Lower lobe of right lung (tissue), 2 donors: ENCODE data around the gene ZFP90. TPM values are rescaled to one million over a fixed set of nuclear protein-coding genes. Genes with fewer than 3 reads are reported as not detected.

Experiments used
- ATAC-seq, 2 donors: fragments of 200-7000 bp; cut with Tn5 transposase; one replicate each; pipeline ENCODE4 v1.9.1; 2020 to 2022; ENCODE audit warnings: mild to moderate bottlenecking in 2 of 2, moderate library complexity in 2 of 2
- DNase-seq: peaks from one replicate; pipeline ENCODE4 v3.0.0-alpha.2; 2020
- H3K27ac ChIP-seq: fragments of 200-600 bp; one replicate; pipeline ENCODE4 v1.8.0; 2022
- H3K27me3 ChIP-seq: fragments of 200-600 bp; one replicate; pipeline ENCODE4 v1.8.0; 2022; ENCODE audit warnings: low read depth
- H3K36me3 ChIP-seq: fragments of 200-600 bp; one replicate; pipeline ENCODE4 v1.8.0; 2022; ENCODE audit warnings: mild to moderate bottlenecking
- H3K4me1 ChIP-seq: fragments of 200-600 bp; one replicate; pipeline ENCODE4 v1.8.0; 2022
- H3K4me3 ChIP-seq: fragments of 200-600 bp; one replicate; pipeline ENCODE4 v1.8.0; 2022; ENCODE audit warnings: mild to moderate bottlenecking
- H3K9me3 ChIP-seq: fragments of 200-600 bp; one replicate; pipeline ENCODE4 v1.8.0; 2022
- intact Hi-C: fragments of 100-400 bp; cut with DNase I; formaldehyde crosslinking; loops from one replicate; pipeline ENCODE4 v1.11.0; 2022
- long read RNA-seq: library from polyadenylated mRNA; unstranded; transcript quantifications from one replicate; pipeline ENCODE4 v2.0.0, GENCODE V29; 2021
- total RNA-seq: library from RNA; stranded (reverse); fragmentation: NEBNext Ultra II Directional; extraction: Animal tissue kit (Norgen Biotek cat#: 25700); gene quantifications from one replicate; pipeline ENCODE4 v1.2.1, GENCODE V29; 2021
- TF ChIP-seq, protein P1 (sequence below): fragments of 200-600 bp; IDR thresholded peaks from one replicate; pipeline ENCODE4 v1.8.0; 2022; ENCODE audit warnings: antibody characterized with exemption, mild to moderate bottlenecking
- donor health status: DM: no; HTN: yes; CAD: no; lungs with severe emphysema.

ZFP90 gene
- 25.7 TPM for total RNA-seq
- long read RNA-seq, full-length matches to known transcripts, result 5 of 9 reads
- long read RNA-seq, partial matches to known transcripts, result 0 of 9 reads
- long read RNA-seq, other reads (novel, unspliced or antisense), result 4 of 9 reads

GRCh38 chr16:68538880-68539701, at the start of gene ZFP90:
ZFP90 (plus strand) TSS chr16:68539291; CDS start chr16:68539793, 502 bp downstream.
- peaks cover 11% of the 10 kb centered on the region for H3K36me3 ChIP-seq
- H3K27me3 ChIP-seq, result no peaks in the 10 kb centered on the region
- peaks cover 9% of the 10 kb centered on the region for H3K4me1 ChIP-seq
- no peaks in the 10 kb centered on the region for H3K9me3 ChIP-seq
- intact Hi-C loops, result no loop called here
- TF ChIP-seq, protein P1, sequence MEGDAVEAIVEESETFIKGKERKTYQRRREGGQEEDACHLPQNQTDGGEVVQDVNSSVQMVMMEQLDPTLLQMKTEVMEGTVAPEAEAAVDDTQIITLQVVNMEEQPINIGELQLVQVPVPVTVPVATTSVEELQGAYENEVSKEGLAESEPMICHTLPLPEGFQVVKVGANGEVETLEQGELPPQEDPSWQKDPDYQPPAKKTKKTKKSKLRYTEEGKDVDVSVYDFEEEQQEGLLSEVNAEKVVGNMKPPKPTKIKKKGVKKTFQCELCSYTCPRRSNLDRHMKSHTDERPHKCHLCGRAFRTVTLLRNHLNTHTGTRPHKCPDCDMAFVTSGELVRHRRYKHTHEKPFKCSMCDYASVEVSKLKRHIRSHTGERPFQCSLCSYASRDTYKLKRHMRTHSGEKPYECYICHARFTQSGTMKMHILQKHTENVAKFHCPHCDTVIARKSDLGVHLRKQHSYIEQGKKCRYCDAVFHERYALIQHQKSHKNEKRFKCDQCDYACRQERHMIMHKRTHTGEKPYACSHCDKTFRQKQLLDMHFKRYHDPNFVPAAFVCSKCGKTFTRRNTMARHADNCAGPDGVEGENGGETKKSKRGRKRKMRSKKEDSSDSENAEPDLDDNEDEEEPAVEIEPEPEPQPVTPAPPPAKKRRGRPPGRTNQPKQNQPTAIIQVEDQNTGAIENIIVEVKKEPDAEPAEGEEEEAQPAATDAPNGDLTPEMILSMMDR, result no peak
- H3K4me3 ChIP-seq, result peak within 1 kb of the TSS; percentile 95
- peak; percentile 99 to 100 for ATAC-seq
- H3K27ac ChIP-seq, result peak within 1 kb of the TSS; percentile 87
- peak; percentile 94 for DNase-seq

DNA sequence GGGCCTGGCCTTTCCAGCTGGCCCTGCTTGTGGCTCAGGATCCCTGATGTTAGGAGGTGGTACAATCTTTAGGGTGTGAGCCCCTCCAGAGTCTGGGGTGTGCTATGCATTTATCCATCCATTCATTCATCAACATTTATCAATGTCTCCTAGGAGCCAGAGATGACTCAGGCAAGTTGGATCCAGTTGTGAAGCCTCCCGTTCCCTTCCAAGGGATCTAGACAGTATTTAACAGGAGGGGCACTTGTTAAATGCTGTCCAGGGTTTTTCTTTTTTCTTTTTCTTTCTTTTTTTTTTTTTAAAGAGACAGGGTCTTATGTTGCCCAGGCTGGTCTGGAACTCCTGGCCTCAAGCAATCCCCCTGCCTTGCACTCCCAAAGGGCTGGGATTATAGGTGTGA, 48.7 kb upstream of the ZFP90 start:
- Histone ChIP-seq H3K27me3 (no peaks in the 10 kb centered on the region), H3K36me3 (no peaks in the 10 kb centered on the region), H3K4me1 (peaks cover 10% of the 10 kb centered on the region), H3K9me3 (no peaks in the 10 kb centered on the region), H3K4me3 (no peak overlapping the region), H3K27ac (no peak overlapping the region)
- DNase-seq (no peak), ATAC-seq (no peak)
- TF ChIP-seq, protein P1, result no peak
- intact Hi-C loops, result no loop called here

DNA sequence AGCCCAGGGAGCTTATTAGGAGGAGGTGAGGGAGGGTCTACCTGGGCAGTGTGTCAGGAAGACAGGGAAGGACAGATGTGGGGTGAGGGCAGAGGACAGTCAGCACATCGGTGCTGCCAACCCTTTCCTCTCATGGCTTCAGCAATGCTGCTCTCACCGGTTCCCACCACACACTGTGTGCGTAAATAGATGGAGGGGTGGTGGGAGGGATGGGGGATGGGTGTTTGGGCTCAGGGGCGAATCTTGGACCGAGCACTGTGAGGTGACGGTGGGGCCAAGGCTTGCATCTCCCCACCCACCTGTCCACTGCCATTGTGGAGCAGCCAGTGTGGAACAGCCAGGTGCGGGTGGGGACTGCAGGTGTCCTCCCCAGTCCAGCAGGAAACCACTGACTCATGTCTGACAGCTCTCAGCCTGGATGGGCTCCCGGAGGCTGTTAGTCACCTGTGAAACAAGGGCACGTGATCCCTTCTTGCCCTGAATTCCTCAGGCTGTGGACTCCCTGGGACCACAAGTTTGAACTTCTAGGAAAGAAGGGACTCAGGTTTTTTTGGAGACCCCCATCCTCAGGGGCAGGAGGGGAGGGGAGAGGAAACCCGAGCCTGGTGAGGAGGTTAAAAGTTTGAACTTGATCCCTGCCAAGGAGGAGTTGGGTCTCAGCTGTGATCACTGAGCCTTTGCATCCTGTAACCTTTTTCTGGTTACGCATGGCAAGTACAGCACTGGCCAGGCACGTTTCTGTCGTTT, 48.1 kb upstream of the ZFP90 start:
- Histone ChIP-seq H3K9me3 (no peaks in the 10 kb centered on the region), H3K4me3 (no peak overlapping the region), H3K27ac (no peak overlapping the region), H3K27me3 (no peaks in the 10 kb centered on the region), H3K36me3 (no peaks in the 10 kb centered on the region), H3K4me1 (peaks cover 10% of the 10 kb centered on the region)
- TF ChIP-seq, protein P1, result no peak
- intact Hi-C loops, result no loop called here
- ATAC-seq, result peak; percentile 67 to 88
- DNase-seq, result no peak

DNA sequence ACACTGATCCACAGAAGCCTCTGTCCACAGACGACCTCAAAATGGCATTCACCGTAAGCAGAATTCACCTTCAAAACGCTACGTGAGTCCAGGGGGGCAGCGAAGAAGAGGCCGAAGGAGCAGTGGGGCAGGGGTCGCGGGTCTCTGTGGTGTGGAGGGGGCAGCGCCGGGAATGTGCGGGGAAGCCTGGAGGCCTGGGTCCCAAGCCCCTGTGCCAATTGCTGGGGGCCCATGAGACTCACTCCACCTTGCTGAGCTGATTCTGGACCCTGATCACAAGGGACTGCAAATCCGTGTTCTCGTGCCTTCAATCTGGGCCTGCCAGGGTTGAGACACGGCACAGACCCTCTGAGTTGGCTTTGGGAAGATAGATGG, 47.5 kb upstream of the ZFP90 start:
- peaks cover 8% of the 10 kb centered on the region for H3K4me1 ChIP-seq
- TF ChIP-seq, protein P1, result no peak
- no peaks in the 10 kb centered on the region for H3K9me3 ChIP-seq
- intact Hi-C loops, result no loop called here
- DNase-seq, result no peak
- no peak overlapping the region for H3K27ac ChIP-seq
- no peaks in the 10 kb centered on the region for H3K27me3 ChIP-seq
- no peak for ATAC-seq
- no peak overlapping the region for H3K4me3 ChIP-seq
- H3K36me3 ChIP-seq, result no peaks in the 10 kb centered on the region

GRCh38 chr16:68492151-68492542, 46.9 kb upstream of the ZFP90 start:
- DNase-seq, result no peak
- H3K9me3 ChIP-seq, result no peaks in the 10 kb centered on the region
- intact Hi-C loops, result no loop called here
- peaks cover 4% of the 10 kb centered on the region for H3K4me1 ChIP-seq
- H3K27ac ChIP-seq, result no peak overlapping the region
- ATAC-seq, result peak in 1 of 2 donors; percentile 12
- TF ChIP-seq, protein P1, result no peak
- no peak overlapping the region for H3K4me3 ChIP-seq
- H3K27me3 ChIP-seq, result no peaks in the 10 kb centered on the region
- H3K36me3 ChIP-seq, result no peaks in the 10 kb centered on the region
